ENCODE data around the gene SEC22C. TPM values are rescaled to one million over a fixed set of nuclear protein-coding genes. Genes with fewer than 3 reads are reported as not detected.

SEC22C gene
- total RNA-seq, 2 donors from 2014 or later = 17.1 to 17.5 TPM

- Histone ChIP-seq H3K9ac (ENCODE audit: low read depth in 2 of 2, low read length in 2 of 2) (no peak overlapping the region), H3K4me1 (peaks cover 5% of the 10 kb centered on the region), H3K27me3 (peaks cover 26% of the 10 kb centered on the region), H3K27ac (no peak overlapping the region), H3K9me3 (no peaks in the 10 kb centered on the region), H3K4me3 (no peak overlapping the region), H3K36me3 (no peaks in the 10 kb centered on the region)
- TF ChIP-seq CTCF (IDR thresholded peaks at IDR 0.05) = no peak
- intact Hi-C loops (cut with DNase I) = no loop called here
- DNase-seq = peak; percentile 15
Measured at GRCh38 chr3:42500091-42500490, 81.7 kb downstream of the SEC22C start.

- intact Hi-C loops (cut with DNase I) = loop anchor here (2.0 kb wide), 1 partner anchor 41 kb away; no protein-coding TSS in a partner anchor
- peaks cover 26% of the 10 kb centered on the region for H3K27me3 ChIP-seq
- H3K9me3 ChIP-seq = no peaks in the 10 kb centered on the region
- no peaks in the 10 kb centered on the region for H3K36me3 ChIP-seq
- H3K4me1 ChIP-seq = peaks cover 5% of the 10 kb centered on the region
- no peak overlapping the region for H3K27ac ChIP-seq
- TF ChIP-seq CTCF (IDR thresholded peaks at IDR 0.05) = no peak
- H3K4me3 ChIP-seq = no peak overlapping the region
- no peak overlapping the region for H3K9ac ChIP-seq (ENCODE audit: low read depth in 2 of 2, low read length in 2 of 2)
- no peak for DNase-seq
Measured at GRCh38 chr3:42499478-42499871, 82.3 kb downstream of the SEC22C start.

- DNase-seq = peak; percentile 15
Measured at GRCh38 chr3:42498791-42499477, 82.8 kb downstream of the SEC22C start.

GRCh38 chr3:42498034-42498433, 83.7 kb downstream of the SEC22C start:
- H3K27ac ChIP-seq = no peak overlapping the region
- intact Hi-C loops (cut with DNase I) = loop anchor here (2.0 kb wide), 1 partner anchor 43 kb away; no protein-coding TSS in a partner anchor
- H3K36me3 ChIP-seq = no peaks in the 10 kb centered on the region
- peaks cover 26% of the 10 kb centered on the region for H3K27me3 ChIP-seq
- peaks cover 5% of the 10 kb centered on the region for H3K4me1 ChIP-seq
- peak; percentile 8 for DNase-seq
- no peak overlapping the region for H3K9ac ChIP-seq (ENCODE audit: low read depth in 2 of 2, low read length in 2 of 2)
- no peak overlapping the region for H3K4me3 ChIP-seq
- TF ChIP-seq CTCF (IDR thresholded peaks at IDR 0.05) = no peak
- no peaks in the 10 kb centered on the region for H3K9me3 ChIP-seq

More at GRCh38 chr3:42498791-42499477, 82.8 kb downstream of the SEC22C start:
- H3K27ac ChIP-seq = no peak overlapping the region
- intact Hi-C loops (cut with DNase I) = loop anchor here (2.0 kb wide), 1 partner anchor 42 kb away; no protein-coding TSS in a partner anchor
- no peaks in the 10 kb centered on the region for H3K36me3 ChIP-seq
- no peak overlapping the region for H3K9ac ChIP-seq (ENCODE audit: low read depth in 2 of 2, low read length in 2 of 2)
- peaks cover 26% of the 10 kb centered on the region for H3K27me3 ChIP-seq
- H3K4me3 ChIP-seq = no peak overlapping the region
- no peak for TF ChIP-seq CTCF (IDR thresholded peaks at IDR 0.05)
- no peaks in the 10 kb centered on the region for H3K9me3 ChIP-seq
- H3K4me1 ChIP-seq = peaks cover 5% of the 10 kb centered on the region

Other genes starting within 250 kb of the SEC22C start
- gene LYZL4, start 171.4 kb downstream of the SEC22C start, total RNA-seq = not detected
- gene VIPR1, start 79.3 kb downstream of the SEC22C start, total RNA-seq = 10 to 100 TPM; 74.2 to 98.0 TPM
- 10 to 100 TPM; 21.7 to 24.9 TPM for gene SS18L2, start 8.9 kb upstream of the SEC22C start, total RNA-seq
- 10 to 100 TPM; 47.5 to 48.2 TPM for gene NKTR, start 18.7 kb upstream of the SEC22C start, total RNA-seq
- 1 to 10 TPM; 4.0 to 9.0 TPM for gene ZBTB47, start 71.7 kb upstream of the SEC22C start, total RNA-seq
- not detected for gene KLHL40, start 103.6 kb upstream of the SEC22C start, total RNA-seq
- gene HHATL, start 120.8 kb upstream of the SEC22C start, total RNA-seq = 1 to 10 TPM in 1 of 2 donors, under 1 TPM in 1; 0.50 to 1.2 TPM
- 1 to 10 TPM in 1 of 2 donors, under 1 TPM in 1; 0.93 to 5.3 TPM for gene CCDC13, start 191.3 kb upstream of the SEC22C start, total RNA-seq
- 100 to 1,000 TPM; 224 to 360 TPM for gene HIGD1A, start 222.5 kb upstream of the SEC22C start, total RNA-seq
- 1 to 10 TPM; 3.2 to 6.5 TPM for gene ACKR2, start 227.5 kb upstream of the SEC22C start, total RNA-seq